ENCODE data around the gene DDX56. TPM values are rescaled to one million over a fixed set of nuclear protein-coding genes. Genes with fewer than 3 reads are reported as not detected.

Gene DDX56
- total RNA-seq, 1 experiment from 2014 or later: 147 TPM

- in situ Hi-C loops (cut with HindIII; ENCODE audit: low pct_unique_long_range_greater_than_20kb, low sequenced_read_pairs) (no loop called here), intact Hi-C loops (cut with micrococcal nuclease; ENCODE audit: unreplicated experiment) (no loop called here)
- DNase-seq (ENCODE audit: low read depth, low spot score) (no peak), ATAC-seq (no peak; the same call in 1 of the 2 replicates)
- CTCF ChIA-PET: no interaction called here
- BruUV-seq (replicated peaks): no TSS peak
- H3K27ac ChIP-seq (ENCODE audit: low read length): peak overlapping the region; percentile 73
- TF ChIP-seq POLR2AphosphoS5 (IDR thresholded peaks at IDR 0.05; ENCODE audit: low read depth, low read length): no peak
- no peak for TF ChIP-seq REST (IDR thresholded peaks at IDR 0.05; ENCODE audit: insufficient read depth in 1 of 2, low read depth in 2 of 2, low read length in 1 of 2)
- TF ChIP-seq SIN3A (IDR thresholded peaks at IDR 0.05; ENCODE audit: borderline replicate concordance, insufficient read depth, low read depth, low read length): no peak
- no peak for TF ChIP-seq CTCF (IDR thresholded peaks at IDR 0.05)
- TF ChIP-seq TCF7L2 (IDR thresholded peaks at IDR 0.05; ENCODE audit: low read depth, low read length): no peak
- no peaks in the 10 kb centered on the region for H3K9me3 ChIP-seq (ENCODE audit: control insufficient read depth, insufficient read depth, low read depth, low read length)
- H3K4me3 ChIP-seq (ENCODE audit: low read depth in 2 of 2, low read length in 2 of 2): no peak overlapping the region
- no peaks in the 10 kb centered on the region for H3K27me3 ChIP-seq (ENCODE audit: control insufficient read depth, insufficient read depth, low read length)
- peaks cover 57% of the 10 kb centered on the region for H3K4me1 ChIP-seq (ENCODE audit: control insufficient read depth, insufficient read depth, low read length)
- POLR2A ChIA-PET: interaction anchor here (0.5 kb wide), 1 partner anchor 88 kb away, joined by 6 read pairs; no protein-coding TSS in a partner anchor
- H3K36me3 ChIP-seq (ENCODE audit: control insufficient read depth, insufficient read depth, low read length): 0 out of 2 replicates have a peak, but pooled peaks cover 3% of the 10 kb centered on the region
Observed at GRCh38 chr7:44621750-44622103, 48.0 kb upstream of the DDX56 start.

DNA sequence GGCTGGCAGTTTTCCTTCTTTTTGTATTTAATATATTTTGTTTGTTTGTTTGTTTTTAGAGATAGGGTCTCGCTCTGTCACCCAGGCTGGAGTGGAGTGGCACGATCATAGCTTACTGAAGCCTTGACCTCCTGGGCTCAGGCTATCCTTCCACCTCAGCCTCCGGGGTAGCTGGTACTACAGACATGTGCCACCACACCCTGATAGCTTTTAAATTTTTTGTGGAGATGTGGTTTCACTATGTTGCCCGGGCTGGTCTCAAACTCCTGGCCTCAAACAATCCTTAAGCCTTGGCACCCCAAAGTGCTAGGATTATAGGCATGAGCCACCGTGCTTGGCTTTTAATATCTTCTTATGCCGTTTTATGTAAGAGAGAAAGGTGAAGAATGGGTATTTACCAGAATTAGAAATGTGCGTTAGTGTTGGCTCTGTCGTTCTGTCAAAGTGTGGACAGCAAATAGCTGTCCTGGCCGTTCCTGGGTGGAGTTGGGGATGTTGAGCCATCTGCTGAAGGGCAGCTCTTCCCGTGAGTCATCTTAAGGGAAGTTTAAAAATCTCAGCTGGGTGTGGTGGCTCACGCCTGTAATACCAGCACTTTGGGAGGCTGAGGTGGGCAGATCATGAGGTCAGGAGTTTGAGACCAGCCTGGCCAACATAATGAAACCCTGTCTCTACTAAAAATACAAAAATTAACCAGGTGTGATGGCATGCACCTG, 47.5 kb upstream of the DDX56 start:
- no peaks in the 10 kb centered on the region for H3K9me3 ChIP-seq (ENCODE audit: control insufficient read depth, insufficient read depth, low read depth, low read length)
- peak overlapping the region; percentile 73 for H3K27ac ChIP-seq (ENCODE audit: low read length)
- ChIA-PET POLR2A (interaction anchor here (0.5 to 1.0 kb wide), 5 partner anchors 10 to 182 kb away, joined by 4 to 15 read pairs (median 6); no protein-coding TSS in a partner anchor), CTCF (interaction anchor here (0.6 to 0.7 kb wide), 2 partner anchors 15 to 189 kb away, joined by 3 to 6 read pairs; partner anchors contain the start of gene OGDH)
- intact Hi-C loops (cut with micrococcal nuclease; ENCODE audit: unreplicated experiment): no loop called here
- in situ Hi-C loops (cut with HindIII; ENCODE audit: low pct_unique_long_range_greater_than_20kb, low sequenced_read_pairs): no loop called here
- BruUV-seq (replicated peaks): no TSS peak
- peaks cover 54% of the 10 kb centered on the region for H3K4me1 ChIP-seq (ENCODE audit: control insufficient read depth, insufficient read depth, low read length)
- DNase-seq (ENCODE audit: low read depth, low spot score) (no peak), ATAC-seq (peak; percentile 68)
- H3K36me3 ChIP-seq (ENCODE audit: control insufficient read depth, insufficient read depth, low read length): 0 out of 2 replicates have a peak, but pooled peaks cover 3% of the 10 kb centered on the region
- TF ChIP-seq POLR2AphosphoS5 (IDR thresholded peaks at IDR 0.05; ENCODE audit: low read depth, low read length) (no peak), TCF7L2 (IDR thresholded peaks at IDR 0.05; ENCODE audit: low read depth, low read length) (no peak), CTCF (IDR thresholded peaks at IDR 0.05) (no peak), REST (IDR thresholded peaks at IDR 0.05; ENCODE audit: insufficient read depth in 1 of 2, low read depth in 2 of 2, low read length in 1 of 2) (no peak), SIN3A (IDR thresholded peaks at IDR 0.05; ENCODE audit: borderline replicate concordance, insufficient read depth, low read depth, low read length) (no peak)
- H3K4me3 ChIP-seq (ENCODE audit: low read depth in 2 of 2, low read length in 2 of 2): peak overlapping the region in 1 of 2 experiments; percentile 19; a peak in 1 of 4 replicates
- H3K27me3 ChIP-seq (ENCODE audit: control insufficient read depth, insufficient read depth, low read length): no peaks in the 10 kb centered on the region
